BE2C (cell line): ENCODE measurements around the gene IKZF1.

Experiments used
- DNase-seq: peaks from one replicate; pipeline ENCODE4 v3.0.0-alpha.2; 2020
- H3K27me3 ChIP-seq: fragments of 250-450 bp; sonication (Bioruptor Pico); 2 replicates; pipeline ENCODE4 v1.5.1; 2020; ENCODE audit warnings: mild to moderate bottlenecking
- H3K36me3 ChIP-seq: fragments of 250-450 bp; sonication (Bioruptor Pico); 2 replicates; pipeline ENCODE4 v1.5.1; 2020; ENCODE audit warnings: mild to moderate bottlenecking
- H3K4me1 ChIP-seq: fragments of 250-450 bp; sonication (Bioruptor Pico); 2 replicates; pipeline ENCODE4 v1.5.1; 2020
- H3K4me3 ChIP-seq: 2 replicates; pipeline ENCODE4 v1.5.1; 2011; ENCODE audit warnings: low read depth, low read length
- H3K9me3 ChIP-seq: fragments of 250-450 bp; sonication (Bioruptor Pico); 2 replicates; pipeline ENCODE4 v1.5.1; 2020
- CTCF ChIP-seq: IDR thresholded peaks from 2 replicates; pipeline ENCODE4 v1.5.1; 2012; ENCODE audit warnings: mild to moderate bottlenecking, low read depth, low read length

IKZF1 gene

GRCh38 chr7:50362142-50362541, 57.6 kb downstream of the IKZF1 start:
- no peaks in the 10 kb centered on the region for H3K36me3 ChIP-seq
- H3K9me3 ChIP-seq, result no peaks in the 10 kb centered on the region
- DNase-seq, result no peak
- TF ChIP-seq CTCF, result no peak
- H3K4me1 ChIP-seq, result no peaks in the 10 kb centered on the region
- no peak overlapping the region for H3K4me3 ChIP-seq
- peaks cover 10% of the 10 kb centered on the region for H3K27me3 ChIP-seq

- Histone ChIP-seq H3K4me3 (no peak overlapping the region), H3K9me3 (no peaks in the 10 kb centered on the region), H3K4me1 (no peaks in the 10 kb centered on the region), H3K27me3 (peaks cover 12% of the 10 kb centered on the region), H3K36me3 (no peaks in the 10 kb centered on the region)
- DNase-seq, result no peak
- no peak for TF ChIP-seq CTCF
These were observed 58.3 kb downstream of the IKZF1 start for GRCh38 chr7:50362712-50363282.

- Histone ChIP-seq H3K4me3 (no peak overlapping the region), H3K9me3 (no peaks in the 10 kb centered on the region), H3K27me3 (peaks cover 10% of the 10 kb centered on the region), H3K4me1 (no peaks in the 10 kb centered on the region), H3K36me3 (no peaks in the 10 kb centered on the region)
- DNase-seq, result no peak
- no peak for TF ChIP-seq CTCF
These were observed 59.0 kb downstream of the IKZF1 start for GRCh38 chr7:50363327-50364060.

- DNase-seq, result no peak
- no peaks in the 10 kb centered on the region for H3K36me3 ChIP-seq
- peaks cover 9% of the 10 kb centered on the region for H3K27me3 ChIP-seq
These were observed 60.1 kb downstream of the IKZF1 start for GRCh38 chr7:50364645-50365044.

GRCh38 chr7:50366311-50366710, 61.8 kb downstream of the IKZF1 start:
- H3K36me3 ChIP-seq, result no peaks in the 10 kb centered on the region
- no peak overlapping the region for H3K4me3 ChIP-seq
- H3K9me3 ChIP-seq, result no peaks in the 10 kb centered on the region
- DNase-seq, result no peak
- H3K27me3 ChIP-seq, result peaks cover 11% of the 10 kb centered on the region
- TF ChIP-seq CTCF, result no peak
- no peaks in the 10 kb centered on the region for H3K4me1 ChIP-seq

More at GRCh38 chr7:50364645-50365044, 60.1 kb downstream of the IKZF1 start:
- TF ChIP-seq CTCF, result no peak
- H3K4me1 ChIP-seq, result no peaks in the 10 kb centered on the region
- no peaks in the 10 kb centered on the region for H3K9me3 ChIP-seq
- no peak overlapping the region for H3K4me3 ChIP-seq

GRCh38 chr7:50367100-50367499, 62.6 kb downstream of the IKZF1 start:
- no peak overlapping the region for H3K4me3 ChIP-seq
- peaks cover 15% of the 10 kb centered on the region for H3K27me3 ChIP-seq
- H3K36me3 ChIP-seq, result no peaks in the 10 kb centered on the region
- no peak for TF ChIP-seq CTCF
- H3K9me3 ChIP-seq, result no peaks in the 10 kb centered on the region
- no peak for DNase-seq
- no peaks in the 10 kb centered on the region for H3K4me1 ChIP-seq
